NCI-H2029 treated with DMSO at 0.1 percent for 48 hours (cell line): ENCODE measurements around the gene CEP350.
"Not testable (repeated sequence)": the region's sequence is repeated elsewhere in the genome, so short reads cannot be mapped to it uniquely, and the experiment has no call there.

Experiments used
- DNase-seq: peaks from one replicate; lab custom pipeline; 2025; lab: John Stamatoyannopoulos, UW

The CEP350 gene

GRCh38 chr1:180119837-180120236 is 165.2 kb downstream of the CEP350 start:
- no peak for DNase-seq

GRCh38 chr1:180123463-180123936 is 168.9 kb downstream of the CEP350 start:
- no peak for DNase-seq

- DNase-seq: no peak
Observed at GRCh38 chr1:180130651-180131050, 176.0 kb downstream of the CEP350 start.

GRCh38 chr1:180131510-180131909 is 176.9 kb downstream of the CEP350 start:
- no peak for DNase-seq

DNA sequence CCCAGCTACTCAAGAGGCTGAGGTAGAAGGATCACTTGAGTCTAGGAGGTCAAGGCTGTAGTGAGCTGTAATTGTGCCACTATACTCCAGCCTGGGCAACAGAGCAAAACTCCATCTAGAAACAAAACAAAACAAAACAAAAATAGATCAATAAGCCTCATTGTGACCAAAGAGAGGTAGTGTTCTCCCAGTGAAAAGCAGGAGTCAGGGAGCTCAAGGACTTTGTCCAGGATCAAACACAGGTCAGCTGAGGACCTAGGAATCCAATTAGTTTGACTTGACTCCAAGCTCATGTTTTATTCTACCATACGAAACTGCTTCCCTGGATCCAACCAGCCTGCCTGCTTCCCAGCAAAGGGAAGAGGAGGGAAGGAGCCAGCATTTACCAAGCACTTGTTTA is 178.6 kb downstream of the CEP350 start:
- no peak for DNase-seq

- DNase-seq: not testable (repeated sequence)
Observed at GRCh38 chr1:180133688-180134087, 179.1 kb downstream of the CEP350 start.

DNA sequence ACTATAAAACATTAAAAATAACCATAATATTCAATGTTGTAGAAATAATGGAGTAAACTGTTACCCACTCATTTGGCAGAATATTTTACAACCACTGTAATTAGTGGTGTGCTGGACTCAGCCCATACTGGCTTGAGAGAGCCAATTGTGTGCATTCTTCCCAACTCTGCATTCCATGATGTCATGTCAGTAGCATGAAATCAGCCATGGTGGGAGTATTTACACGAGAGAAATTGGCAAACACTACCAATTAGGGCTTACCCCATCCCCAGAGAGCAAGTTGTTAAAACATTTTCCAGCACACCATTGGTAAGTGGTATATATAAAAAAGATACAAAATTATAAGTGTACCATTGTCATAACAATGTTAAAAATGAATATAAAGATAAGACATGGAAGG is 180.9 kb downstream of the CEP350 start:
- DNase-seq: no peak

GRCh38 chr1:180136331-180136967 is 181.8 kb downstream of the CEP350 start:
- no peak for DNase-seq

DNA sequence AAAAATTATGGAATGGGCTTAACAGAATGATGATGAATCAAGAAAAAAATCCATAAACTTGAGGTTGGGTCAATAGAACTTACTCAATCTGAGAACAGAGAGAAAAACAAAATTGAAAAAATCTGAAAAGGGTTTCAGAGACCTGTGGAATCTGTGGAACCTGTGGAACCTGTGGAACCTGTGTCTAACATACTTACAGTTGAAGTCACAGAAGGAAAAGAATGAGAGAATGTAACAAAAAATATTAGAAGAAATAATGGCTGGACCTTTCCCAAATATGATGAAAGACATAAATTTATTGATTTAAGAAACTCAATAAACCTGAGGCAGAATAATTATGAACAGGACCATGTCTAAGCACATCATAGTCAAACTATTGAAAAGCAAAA is 182.4 kb downstream of the CEP350 start:
- no peak for DNase-seq

DNA sequence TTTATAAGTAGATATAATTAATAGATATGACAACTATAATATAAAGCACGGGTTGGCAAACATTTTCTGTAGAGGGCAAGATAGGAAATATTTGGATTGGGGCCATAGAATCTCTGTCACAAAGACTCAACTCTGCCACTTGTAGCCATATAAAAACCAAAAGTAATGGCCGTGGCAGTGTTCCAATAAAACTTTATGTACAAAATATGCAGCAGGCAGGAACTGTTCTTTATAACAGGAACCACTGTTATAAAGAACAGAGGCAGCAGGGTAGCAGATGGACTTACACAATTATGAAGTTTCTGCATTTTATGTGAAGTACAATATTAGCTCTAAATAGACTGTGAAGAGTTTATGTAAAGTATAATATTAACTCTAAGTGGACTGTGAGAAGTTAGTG is 183.2 kb downstream of the CEP350 start:
- DNase-seq: no peak

GRCh38 chr1:180141381-180141934 is 186.8 kb downstream of the CEP350 start:
- DNase-seq: no peak

DNA sequence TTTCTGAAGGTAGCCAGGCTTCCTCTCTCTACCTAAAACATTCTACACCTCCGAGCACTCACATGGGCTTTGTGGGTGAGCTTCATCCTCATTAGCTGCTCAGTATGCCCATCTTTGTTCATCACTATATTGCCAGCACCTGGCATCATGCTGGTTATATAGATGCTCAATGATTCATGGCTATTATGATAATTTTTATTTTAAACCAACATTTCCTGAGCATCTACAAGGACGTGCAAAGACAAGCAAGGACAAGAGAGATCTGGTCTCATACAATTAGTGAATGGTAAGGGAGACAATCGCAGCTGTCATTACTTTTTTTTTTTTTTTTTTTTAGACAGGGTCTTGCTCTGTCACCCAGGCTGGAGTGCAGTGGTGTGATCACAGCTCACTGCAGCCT is 188.7 kb downstream of the CEP350 start:
- no peak for DNase-seq

- DNase-seq: no peak
Observed at GRCh38 chr1:180144659-180145357, 190.2 kb downstream of the CEP350 start.

- DNase-seq: no peak
Observed at GRCh38 chr1:180145446-180145845, 190.8 kb downstream of the CEP350 start.

DNA sequence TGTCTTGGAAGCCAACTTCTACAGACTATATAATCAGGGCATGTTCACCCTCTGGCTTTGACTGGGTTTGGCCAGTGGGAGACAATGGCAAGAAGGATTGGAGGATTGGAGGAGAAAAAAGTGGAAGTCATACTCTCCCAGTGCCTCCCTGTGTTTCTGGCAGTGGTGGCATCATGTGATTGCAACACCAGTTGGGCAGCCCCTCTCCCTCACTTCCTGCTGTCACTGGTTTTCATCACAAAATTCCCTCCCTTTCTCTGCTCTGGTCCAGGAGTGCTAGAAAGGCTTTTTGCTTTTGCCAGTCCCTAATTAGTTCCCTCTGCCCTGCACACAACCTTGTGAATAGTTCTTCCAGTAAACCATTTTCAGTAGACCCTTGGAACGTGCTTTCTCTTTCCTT is 196.4 kb downstream of the CEP350 start:
- DNase-seq: no peak

DNA sequence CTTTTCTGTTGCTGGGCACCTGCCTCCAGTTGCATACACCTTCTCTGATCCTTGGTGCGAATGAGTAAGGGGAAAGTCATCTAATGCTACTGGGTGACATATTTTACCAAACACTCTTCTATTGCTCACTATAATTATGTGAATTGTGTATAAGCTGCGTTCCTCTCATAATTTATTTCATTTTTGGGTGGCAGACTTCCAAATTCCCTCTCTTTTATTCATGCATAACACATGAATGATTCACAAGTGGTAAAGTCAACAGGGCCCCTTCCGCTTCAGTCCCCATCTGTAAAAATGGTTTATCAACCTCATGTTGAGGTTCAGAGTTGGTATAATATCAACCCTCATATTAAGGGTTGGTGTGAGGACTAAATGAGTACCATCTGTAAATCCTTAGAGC is 196.9 kb downstream of the CEP350 start:
- DNase-seq: peak; percentile 35

- DNase-seq: no peak
Observed at GRCh38 chr1:180152588-180152987, 198.0 kb downstream of the CEP350 start.

GRCh38 chr1:180153032-180153431 is 198.4 kb downstream of the CEP350 start:
- no peak for DNase-seq

- DNase-seq: no peak
Observed at GRCh38 chr1:180154003-180154324, 199.4 kb downstream of the CEP350 start.

GRCh38 chr1:180154325-180155181 is 199.9 kb downstream of the CEP350 start, which contains the start of gene QSOX1:
QSOX1 (plus strand) TSS chr1:180154869; CDS start chr1:180154908, 39 bp downstream.
- peak; percentile 39 for DNase-seq

- DNase-seq: no peak
Observed at GRCh38 chr1:180155182-180155682, 200.6 kb downstream of the CEP350 start.

DNA sequence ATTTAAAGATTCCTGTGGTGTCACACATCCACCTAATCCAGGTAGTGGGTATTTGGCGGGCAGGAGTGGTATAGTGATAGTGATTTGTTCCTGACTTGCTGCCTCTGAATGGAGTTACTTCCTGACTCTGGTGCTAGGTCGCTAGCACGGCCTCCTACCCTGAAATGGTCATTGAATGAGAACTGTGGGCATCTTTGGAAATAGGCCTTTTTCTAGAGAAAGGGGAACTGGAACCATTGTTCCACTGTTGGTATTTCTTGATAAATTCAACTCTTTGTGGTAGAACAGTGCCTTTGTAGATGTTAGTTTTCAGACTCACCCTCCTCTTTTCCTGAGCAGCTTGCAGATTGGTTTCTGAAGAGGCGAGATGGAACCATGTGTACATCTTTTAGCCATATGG is 201.6 kb downstream of the CEP350 start:
- no peak for DNase-seq
